Renal cortex interstitium (tissue), 11 donors: ENCODE results near the gene IL36A. TPM values are rescaled to one million over a fixed set of nuclear protein-coding genes. Genes with fewer than 3 reads are reported as not detected.

ENCODE experiments used
- DNase-seq, 11 donors: peaks; one replicate each; pipeline ENCODE4 v3.0.0-alpha.2; 2013; ENCODE audit warnings: low read depth in 9 of 11, low spot score in 4 of 11; ENCODE audit errors: extremely low read depth in 1 of 11
- polyA plus RNA-seq, 3 donors: library from polyadenylated mRNA; unstranded; fragments of 120-200 nt; gene quantifications; one replicate each; pipeline ENCODE4 v1.2.1, GENCODE V29; 2013; ENCODE audit not compliant: insufficient read length in 3 of 3

Gene IL36A
- polyA plus RNA-seq, 3 donors: not detected

DNA sequence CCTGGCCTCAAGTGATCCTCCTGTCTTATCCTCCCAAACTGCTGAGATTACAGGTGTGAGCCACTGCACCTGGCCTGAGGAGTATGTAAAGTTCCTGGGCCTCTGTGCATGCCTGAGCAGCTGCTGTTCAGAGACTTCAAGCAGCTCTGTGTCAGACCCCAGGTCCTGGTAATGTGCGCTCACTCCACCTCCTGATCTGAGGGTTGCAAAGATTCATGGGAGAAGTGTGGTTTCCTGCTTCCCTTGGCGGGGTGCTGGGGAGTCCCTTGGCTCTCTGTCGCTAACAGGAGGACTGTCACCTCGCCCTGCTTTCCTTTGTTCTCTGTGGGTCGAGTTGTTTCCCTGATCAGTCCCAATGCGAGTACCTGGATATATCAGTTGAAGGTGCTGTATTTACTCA is 8.6 kb upstream of the IL36A start:
- DNase-seq: no peak

DNA sequence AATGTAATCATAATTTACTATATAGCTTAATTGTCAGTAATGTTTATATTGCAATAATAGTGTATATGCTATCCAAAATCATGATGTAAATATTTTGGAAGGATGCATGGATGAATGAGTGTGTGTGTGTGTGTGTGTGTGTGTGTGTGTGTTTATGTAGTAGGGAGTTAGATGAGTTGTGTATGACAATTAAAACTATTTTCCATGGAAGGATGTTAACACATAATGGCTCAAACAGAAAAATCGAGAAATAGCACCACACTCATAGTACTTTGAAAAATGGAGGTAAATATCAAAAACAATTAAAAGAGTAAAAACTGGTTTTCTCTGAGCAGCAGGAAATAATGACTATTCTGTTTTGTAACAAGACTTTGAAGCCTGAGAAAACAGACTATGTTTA is 8.1 kb upstream of the IL36A start:
- no peak for DNase-seq

DNA sequence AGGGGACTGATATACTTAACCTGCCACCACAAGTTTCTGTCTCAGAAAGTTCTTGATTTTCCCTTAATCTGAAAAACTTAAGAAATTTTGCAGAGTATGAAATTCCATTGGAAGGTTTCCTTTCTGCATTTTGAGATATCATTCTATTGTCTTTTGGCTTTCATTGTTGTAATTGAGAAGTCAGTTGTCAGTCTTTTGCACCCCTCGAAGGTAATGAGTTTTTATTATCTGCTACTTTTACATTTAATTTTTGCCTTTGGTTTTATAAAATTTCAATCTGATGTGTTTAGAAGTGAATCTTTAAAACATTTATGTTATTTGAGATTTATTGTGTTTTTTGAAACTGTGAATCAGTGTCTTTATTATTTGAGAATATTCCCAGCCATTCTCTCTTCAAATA is 4.8 kb upstream of the IL36A start:
- DNase-seq: no peak

DNA sequence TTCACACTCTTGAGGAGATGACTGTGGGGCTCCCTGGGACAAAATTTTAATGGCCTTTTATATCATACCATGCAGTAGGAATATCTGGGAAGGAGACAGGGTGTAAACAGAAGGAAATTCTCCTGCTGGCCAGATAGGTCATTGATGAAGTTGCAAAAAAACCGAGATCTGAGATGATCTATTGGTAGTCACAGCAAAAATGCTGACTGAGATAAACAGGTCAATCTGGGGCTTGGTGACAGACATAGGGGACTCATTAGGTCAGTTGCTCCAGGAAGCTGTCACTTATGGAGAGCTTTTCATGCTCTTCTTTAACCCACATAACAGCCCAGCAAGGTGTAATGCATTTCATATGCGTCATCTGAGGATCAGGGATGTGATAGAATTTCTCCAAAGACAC is 2.6 kb upstream of the IL36A start:
- DNase-seq: no peak

DNA sequence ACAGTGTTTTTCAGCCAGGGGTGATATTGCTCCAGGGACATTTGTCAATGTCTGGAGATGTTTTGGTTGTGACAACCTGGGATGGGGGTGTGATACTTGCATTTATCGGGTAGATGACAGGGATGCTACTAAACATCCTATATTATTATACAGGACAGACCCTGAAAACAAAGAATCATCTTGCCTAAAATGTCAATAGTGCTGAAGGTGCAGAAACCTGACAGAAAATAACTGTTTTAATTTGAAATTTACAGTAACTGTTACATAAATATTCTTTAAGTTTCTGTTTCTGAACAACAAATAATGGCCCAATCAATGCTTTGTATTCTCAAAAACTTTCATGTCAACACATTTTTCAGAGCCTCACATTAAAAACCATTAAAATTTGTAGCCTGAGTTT is 2.0 kb downstream of the IL36A start:
- DNase-seq: no peak

DNA sequence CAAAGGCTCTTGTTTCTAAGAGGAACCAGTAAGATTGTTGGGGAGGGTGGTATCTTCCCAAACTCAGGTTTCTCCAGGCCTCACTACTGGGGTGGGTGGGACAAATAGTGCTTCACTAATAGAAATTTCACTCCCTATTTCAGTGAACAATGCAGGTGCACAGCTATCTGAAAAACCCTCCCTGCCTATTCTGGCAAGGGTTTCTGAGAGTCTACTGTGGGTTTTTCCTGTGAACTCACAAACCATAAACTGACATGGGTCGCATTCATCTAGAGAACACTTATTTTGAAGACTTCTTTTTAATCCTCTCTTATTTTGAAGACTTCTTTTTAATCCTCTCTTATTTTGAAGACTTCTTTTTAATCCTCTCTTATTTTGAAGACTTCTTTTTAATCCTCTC is 4.4 kb downstream of the IL36A start:
- no peak for DNase-seq

DNA sequence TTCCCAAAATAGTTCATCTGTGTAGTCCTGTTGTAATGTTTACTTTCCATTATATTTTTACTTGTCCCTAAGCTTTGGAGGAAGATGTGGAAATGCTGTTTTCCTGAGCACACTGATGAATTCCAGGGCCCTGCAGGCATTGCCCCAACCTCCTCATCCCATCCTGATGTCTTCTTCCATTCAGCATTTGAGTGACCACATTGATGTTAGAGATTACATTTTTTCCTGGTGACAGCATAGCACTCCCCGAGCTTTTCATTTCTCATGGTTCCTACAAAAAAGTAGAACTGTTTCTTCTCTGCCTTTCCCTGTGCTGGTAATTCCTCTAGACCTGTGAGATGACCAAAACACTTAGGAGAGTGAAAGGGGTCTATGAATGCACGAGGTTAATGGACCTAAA is 4.8 kb downstream of the IL36A start:
- no peak for DNase-seq

DNA sequence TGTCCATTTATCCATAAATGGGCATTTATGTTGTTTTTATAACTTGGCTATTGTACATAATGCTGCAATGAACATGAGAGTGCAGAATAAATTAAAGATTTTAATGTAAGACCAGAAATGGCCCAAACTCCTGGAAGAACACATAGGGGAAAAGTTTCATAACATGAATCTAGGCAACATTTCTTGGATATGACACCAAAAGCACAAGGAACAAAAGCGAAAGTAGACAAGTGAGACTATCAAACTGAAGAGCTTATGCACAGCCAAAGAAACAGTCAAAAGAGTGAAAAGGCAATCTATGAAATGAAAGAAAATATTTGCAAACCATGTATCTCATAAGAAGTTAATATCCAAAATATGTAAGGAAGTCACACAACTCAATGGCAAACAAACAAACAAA is 5.8 kb downstream of the IL36A start:
- no peak for DNase-seq

DNA sequence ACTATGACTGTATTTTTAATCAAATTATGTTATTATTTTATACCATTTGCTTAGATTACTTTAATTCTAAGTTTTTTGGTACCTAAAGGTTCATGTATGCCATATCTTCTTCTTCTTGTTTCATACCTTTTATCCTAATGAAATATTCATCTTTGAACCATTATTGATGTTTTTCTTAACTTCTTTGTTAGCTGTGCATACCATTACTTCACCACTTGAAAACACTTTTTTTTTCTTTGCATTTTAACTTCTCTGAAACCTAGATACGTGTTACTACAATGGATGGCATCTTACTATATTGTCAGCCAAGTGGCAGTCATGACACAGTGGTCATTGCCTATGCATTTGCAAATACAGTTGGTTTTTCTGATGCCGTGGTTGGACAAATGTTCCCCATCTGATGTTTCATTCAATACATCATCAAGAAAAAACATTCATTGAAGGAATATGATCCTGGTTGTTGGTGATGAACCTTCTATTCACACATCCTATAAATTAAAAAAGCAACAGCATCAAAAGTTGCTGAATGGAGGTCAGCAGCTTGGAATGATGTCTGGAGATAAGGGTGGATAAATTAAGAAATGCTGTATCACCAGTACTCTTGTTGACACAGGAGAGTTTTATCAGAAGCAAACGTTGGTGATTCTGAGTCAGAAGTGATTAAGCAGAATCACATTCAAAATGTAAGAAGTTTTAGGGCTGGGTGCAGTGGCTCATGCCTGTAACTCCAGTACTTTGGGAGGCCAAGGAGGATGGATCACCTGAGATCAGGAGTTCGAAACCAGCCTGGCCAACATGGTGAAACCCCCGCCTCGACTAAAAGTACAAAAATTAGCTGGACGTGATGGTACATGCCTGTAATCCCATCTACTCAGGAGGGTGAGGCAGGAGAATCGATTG is 7.4 kb downstream of the IL36A start:
- no peak for DNase-seq

DNA sequence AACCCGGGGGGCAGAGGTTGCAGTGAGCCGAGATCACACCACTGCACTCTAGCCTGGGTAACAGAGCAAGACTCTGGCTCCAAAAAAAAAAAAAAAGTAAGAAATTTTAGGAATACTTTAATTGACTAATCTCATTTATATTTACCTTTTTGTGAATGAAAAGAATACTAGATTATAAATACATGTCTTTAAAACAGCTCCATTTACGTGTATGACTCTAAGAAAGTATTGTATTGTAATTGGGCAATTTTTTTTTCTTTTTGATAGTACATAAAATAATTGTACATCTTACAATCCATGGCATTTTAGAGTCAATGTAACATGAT is 8.0 kb downstream of the IL36A start:
- no peak for DNase-seq

DNA sequence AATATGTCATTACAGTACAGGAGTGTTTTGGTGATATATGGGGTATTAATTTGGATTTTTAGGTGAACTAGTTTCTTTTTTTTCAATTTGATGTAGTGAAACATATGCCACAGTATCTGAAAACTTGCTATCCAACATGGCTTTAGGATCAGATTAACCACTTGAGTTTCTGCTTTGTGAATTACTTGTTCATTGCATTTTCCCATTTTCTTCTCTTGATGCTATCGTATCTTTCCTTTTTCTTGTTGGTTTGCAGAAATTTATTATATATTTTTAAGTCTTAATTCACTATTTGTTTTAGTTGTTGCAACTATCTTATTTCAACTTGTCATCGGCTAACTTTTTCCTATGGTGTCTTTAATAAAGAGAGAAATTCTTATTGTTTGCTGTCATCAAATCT is 8.8 kb downstream of the IL36A start:
- DNase-seq: no peak

DNA sequence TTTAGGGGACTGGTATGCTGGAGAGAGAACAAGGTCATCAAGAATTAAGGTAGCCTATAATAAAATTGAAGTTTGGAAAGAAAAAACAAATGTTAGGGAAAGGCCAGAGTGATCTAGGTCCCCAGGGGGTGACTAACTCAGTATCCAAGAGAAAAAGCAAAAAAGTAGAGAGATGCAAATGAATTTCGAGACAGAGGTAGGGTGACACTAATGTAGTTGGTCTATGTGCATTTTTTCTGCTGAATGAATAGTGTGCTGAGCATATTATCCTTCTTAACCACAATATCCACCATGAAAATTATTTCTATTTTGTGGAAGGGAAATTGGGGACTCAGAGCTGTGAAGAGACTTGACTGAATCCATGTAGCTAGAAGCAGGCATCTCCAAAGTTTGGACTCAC is 9.8 kb downstream of the IL36A start:
- no peak for DNase-seq

DNA sequence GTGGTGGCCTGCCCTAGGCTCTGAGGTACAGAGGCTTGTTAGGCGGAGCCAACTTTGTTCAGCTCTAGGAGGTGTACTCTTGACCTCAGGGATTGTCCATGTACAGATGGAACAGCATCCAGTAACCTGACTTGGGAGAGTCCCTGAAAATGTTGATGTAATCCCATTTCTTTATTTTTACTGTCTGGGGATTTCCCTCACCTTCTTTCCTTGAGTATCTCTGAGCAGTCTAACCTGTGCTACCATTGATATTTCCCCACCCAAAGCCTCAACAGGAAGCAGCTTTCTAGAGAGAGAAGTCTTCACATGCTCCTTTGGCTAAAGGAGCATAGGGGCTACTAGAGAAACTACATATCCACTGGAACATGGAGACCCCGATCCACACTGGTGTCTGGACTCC is 10.4 kb downstream of the IL36A start:
- no peak for DNase-seq

DNA sequence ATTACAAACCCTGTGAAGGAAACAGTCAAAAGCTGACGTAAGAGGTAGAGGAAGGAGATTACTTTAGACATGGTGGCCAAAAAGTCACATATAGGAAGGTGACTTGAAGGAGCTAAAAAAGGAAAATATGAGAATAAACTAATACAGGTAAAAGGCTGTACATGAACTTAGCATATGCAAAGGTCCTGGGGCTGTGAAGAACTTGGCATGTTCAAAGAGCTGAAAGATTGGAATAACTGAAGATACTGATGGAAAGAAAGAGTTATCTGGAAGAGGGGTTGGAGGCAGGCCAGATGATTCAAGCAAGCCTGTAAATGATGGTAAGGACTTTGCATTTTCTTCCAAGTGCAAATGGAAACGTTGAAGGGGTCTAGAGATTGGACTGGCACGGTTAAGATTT is 13.2 kb downstream of the IL36A start:
- DNase-seq: no peak

DNA sequence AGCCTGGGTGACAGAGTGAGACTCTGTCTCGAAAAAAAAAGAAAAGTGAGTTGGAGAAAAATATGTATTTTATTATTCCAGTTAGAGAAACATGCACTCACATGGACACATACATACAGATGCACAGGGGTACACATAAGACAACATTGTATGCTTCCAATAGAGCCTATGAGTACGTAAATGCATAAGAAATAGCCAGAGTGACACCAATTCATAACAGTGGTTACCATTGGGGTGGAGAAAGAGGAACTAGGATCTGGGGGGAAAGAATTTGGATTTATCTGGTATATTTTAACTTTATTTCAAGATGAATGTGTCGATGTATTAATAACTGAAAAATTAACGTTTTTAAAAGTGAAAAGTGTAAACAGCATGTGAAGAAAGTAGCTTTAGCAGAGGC is 16.1 kb downstream of the IL36A start:
- no peak for DNase-seq

DNA sequence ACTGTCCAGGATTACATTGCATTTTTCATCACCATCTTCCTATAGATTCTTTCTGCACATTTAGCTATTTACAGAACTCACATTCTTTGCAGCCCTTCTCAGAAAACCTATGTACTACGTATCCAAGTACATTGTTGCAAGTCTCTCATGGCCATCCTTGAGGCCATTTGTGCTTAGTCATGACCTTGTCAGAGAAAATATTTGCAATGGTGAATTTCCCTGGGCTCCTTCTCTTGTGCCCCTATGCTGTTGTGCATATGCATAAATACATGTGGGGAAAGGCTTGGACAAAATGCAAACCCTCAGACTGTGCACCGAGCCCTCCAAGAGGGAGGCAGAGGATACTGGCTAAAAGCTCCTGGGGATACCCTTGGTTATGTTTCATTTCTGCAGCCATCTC is 19.5 kb downstream of the IL36A start:
- DNase-seq: no peak

DNA sequence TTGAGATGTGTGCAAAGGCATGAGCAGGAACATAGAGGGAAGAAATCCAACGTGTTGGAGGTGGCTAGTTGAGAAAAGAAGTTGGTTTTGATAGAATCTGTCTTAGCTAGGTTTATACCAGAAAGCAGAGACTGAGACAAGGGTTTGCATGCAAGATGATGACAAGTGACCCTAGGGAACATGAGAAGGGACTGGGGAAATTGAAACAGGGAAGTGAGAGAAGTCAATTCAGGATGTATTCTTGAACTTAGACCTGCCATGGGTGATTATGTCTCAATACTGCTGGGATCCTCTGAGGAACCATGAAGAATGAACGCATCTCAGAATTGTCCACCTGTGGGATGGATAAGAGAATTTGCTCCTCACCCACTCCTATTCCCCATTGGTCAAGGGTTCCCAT is 20.5 kb downstream of the IL36A start:
- no peak for DNase-seq

DNA sequence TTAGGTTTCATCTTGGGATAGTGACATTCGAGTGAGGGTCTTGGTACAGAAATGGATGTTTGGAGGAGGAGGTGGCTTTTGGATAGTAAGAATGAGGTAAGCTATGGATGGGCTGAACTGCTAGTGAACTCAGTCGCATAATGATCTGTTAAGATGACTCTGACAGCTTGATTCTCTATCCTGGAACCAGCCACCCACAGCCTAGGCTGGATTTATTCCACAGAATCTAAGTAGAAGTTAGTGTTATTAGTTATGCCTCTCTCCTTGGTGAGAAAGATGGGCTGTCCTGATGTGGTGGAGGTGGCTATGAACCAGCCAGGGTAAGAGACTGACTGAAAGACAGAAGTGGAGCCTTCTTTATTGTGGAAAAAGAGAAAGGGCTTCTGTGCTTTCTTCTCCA is 22.4 kb downstream of the IL36A start:
- DNase-seq: no peak

DNA sequence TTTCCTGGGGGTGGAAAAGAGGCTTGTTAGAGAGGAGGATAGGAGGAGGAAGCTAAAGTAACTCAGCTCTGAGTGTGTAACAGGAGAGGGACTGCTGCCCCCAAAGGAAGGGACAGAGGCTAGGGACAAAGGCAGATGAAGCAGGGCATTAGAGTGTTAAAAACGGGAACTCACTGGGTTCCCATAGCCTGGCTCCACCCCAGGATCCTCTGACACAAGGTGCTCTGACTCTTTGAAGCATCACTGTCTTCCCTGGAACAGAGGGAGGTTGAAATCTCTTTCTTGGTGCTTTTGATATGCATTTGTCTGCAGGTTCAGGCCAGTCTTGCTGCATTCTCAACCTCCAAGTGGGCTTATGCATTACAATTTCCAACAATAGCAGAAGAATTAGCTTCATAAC is 22.9 kb downstream of the IL36A start:
- DNase-seq: no peak

DNA sequence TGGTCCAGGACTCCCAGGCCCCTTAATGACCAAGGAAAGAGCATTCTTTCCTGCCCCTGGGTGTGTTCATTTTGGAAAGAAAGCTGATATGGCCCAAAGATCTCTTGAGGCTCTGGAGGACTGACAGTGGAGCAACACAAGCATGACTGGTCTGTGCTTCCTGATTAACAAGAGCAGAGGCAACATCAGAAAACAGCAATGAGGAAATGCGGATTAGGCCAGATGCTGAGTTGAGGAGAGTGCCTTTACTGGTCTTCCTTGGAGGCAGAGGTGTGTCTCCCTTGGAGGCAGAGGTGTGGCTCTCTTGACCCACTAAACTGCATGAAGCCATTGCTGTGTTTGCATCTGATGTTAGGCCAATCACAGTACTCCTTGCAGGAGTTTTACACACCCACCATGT is 27.5 kb downstream of the IL36A start:
- no peak for DNase-seq

DNA sequence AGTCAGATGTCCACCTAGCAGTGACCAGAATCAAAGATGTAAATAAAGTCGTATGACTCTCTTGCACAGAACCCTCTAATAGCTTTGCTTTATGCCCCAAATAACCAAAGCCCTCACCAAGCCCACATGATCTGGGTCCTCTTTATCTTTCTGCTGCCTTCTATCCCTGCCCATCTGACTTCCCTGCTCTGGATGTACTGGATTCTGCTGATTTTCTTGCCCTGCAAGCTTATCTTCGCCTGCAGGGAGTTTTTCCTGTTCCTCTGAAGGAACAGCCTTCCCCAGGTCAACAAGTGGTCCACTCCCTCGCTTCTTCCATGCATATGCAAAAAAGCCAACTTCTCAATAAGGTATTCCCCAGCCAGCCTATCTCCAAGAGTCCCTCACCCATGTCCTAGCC is 28.8 kb downstream of the IL36A start:
- DNase-seq: no peak

DNA sequence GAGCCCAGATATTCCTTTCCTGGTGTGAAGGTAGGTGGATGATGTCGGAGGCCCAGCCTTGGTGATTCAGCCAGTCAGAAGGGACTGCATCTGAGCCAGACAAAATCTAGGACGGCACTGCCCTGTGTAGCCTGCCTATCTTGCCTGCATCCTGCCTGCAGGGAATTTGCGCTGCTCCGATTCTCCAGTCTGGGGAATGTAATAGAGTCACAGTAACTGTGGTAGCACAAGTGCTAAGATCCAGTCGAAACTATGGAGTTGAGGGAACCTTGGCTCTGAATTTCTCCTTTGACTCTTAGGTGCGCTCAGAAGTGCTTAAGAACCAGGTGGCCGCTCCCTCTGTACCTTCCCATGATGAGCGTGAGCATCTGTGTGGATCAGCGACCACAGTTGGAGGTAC is 31.5 kb downstream of the IL36A start:
- DNase-seq: no peak
